SK-N-SH (cell line): Measurements from ENCODE around the gene RAMP1. TPM values are rescaled to one million over a fixed set of nuclear protein-coding genes. Genes with fewer than 3 reads are reported as not detected.

Source experiments
- CTCF ChIA-PET: fragments of 300-600, 350-600 bp; formaldehyde crosslinking; extraction: SDS; loops from one replicate; lab custom pipeline; 2021; lab: Yijun Ruan, JAX
- POLR2A ChIA-PET: fragments of 350-600 bp; sonication (Branson Sonifier 250); formaldehyde crosslinking; extraction: SDS; loops from one replicate; lab custom pipeline; 2020; ENCODE audit warnings: antibody characterized with exemption, inconsistent platforms; lab: Yijun Ruan, JAX
- DNase-seq: peaks from one replicate; pipeline ENCODE4 v3.0.0; 2012
- H2AFZ ChIP-seq: fragments of 200-600 bp; sonication (generic); 2 replicates; pipeline ENCODE4 v1.8.1; 2016; ENCODE audit warnings: antibody characterized with exemption, mild to moderate bottlenecking, low read depth
- H3F3A ChIP-seq: fragments of 200-600 bp; sonication (generic); replicated peaks from 2 replicates; pipeline ENCODE3; 2016; ENCODE audit warnings: antibody characterized with exemption, mild to moderate bottlenecking; ENCODE audit not compliant: insufficient read depth
- H3K27ac ChIP-seq, 2 experiments: fragments of 200-500 bp in 1 of 2; fragments of 200-600 bp in 1 of 2; sonication (Bioruptor generic) in 1 of 2; sonication (generic), shearing (Covaris generic) in 1 of 2; 2 replicates each; pipeline versions ENCODE4 v1.5.1 to v1.6.1; 2014 to 2016; ENCODE audit warnings: low read depth in 2 of 2, inconsistent platforms in 1 of 2, low read length in 1 of 2, mild to moderate bottlenecking in 1 of 2, mixed read lengths in 1 of 2
- H3K27me3 ChIP-seq: fragments of 200-600 bp; sonication (generic), shearing (Covaris generic); 2 replicates; pipeline ENCODE4 v1.6.1; 2016; ENCODE audit warnings: mixed run types; ENCODE audit not compliant: insufficient read depth
- H3K36me3 ChIP-seq, 2 experiments: fragments of 200-500 bp in 1 of 2; fragments of 200-600 bp in 1 of 2; sonication (Bioruptor generic) in 1 of 2; sonication (generic) in 1 of 2; replicated peaks in 1 of 2; 2 replicates each; pipeline versions ENCODE3 to v1.5.1; 2014 to 2016; ENCODE audit warnings: low read length in 1 of 2, mild to moderate bottlenecking in 1 of 2; ENCODE audit not compliant: insufficient read depth in 2 of 2, control insufficient read depth in 1 of 2
- H3K4me1 ChIP-seq, 2 experiments: fragments of 200-500 bp in 1 of 2; fragments of 200-600 bp in 1 of 2; sonication (Bioruptor generic) in 1 of 2; sonication (generic), shearing (Covaris generic) in 1 of 2; 2 replicates each; pipeline versions ENCODE4 v1.5.1 to v1.6.1; 2014 to 2016; ENCODE audit warnings: low read depth in 1 of 2, low read length in 1 of 2, mixed run types in 1 of 2; ENCODE audit not compliant: insufficient read depth in 2 of 2, control insufficient read depth in 1 of 2
- H3K4me2 ChIP-seq: fragments of 200-600 bp; sonication (generic), shearing (Covaris generic); 2 replicates; pipeline ENCODE4 v1.6.1; 2017; ENCODE audit warnings: mixed run types
- H3K4me3 ChIP-seq, 2 experiments: fragments of 200-500 bp in 1 of 2; fragments of 200-600 bp in 1 of 2; sonication (Bioruptor generic) in 1 of 2; sonication (generic), shearing (Covaris generic) in 1 of 2; 2 replicates each; pipeline versions ENCODE4 v1.5.1 to v1.8.1; 2014 to 2016; ENCODE audit warnings: low read depth in 2 of 2, inconsistent platforms in 1 of 2, low read length in 1 of 2, mild to moderate bottlenecking in 1 of 2, mixed read lengths in 1 of 2, moderate library complexity in 1 of 2
- H3K79me2 ChIP-seq: fragments of 200-600 bp; sonication (generic); 2 replicates; pipeline ENCODE4 v1.8.1; 2017; ENCODE audit warnings: mild to moderate bottlenecking; ENCODE audit not compliant: insufficient read depth
- H3K9ac ChIP-seq: fragments of 200-600 bp; sonication (generic); 2 replicates; pipeline ENCODE4 v1.6.1; 2017; ENCODE audit warnings: mixed run types
- H3K9me2 ChIP-seq: fragments of 200-600 bp; sonication (generic); 2 replicates; pipeline ENCODE4 v1.6.1; 2017; ENCODE audit warnings: mixed run types
- H3K9me3 ChIP-seq: fragments of 200-600 bp; sonication (generic); 2 replicates; pipeline ENCODE4 v1.6.1; 2017; ENCODE audit warnings: mixed run types, mild to moderate bottlenecking, moderate library complexity
- H4K20me1 ChIP-seq: fragments of 200-600 bp; sonication (generic); 2 replicates; pipeline ENCODE4 v1.6.1; 2017; ENCODE audit warnings: mild to moderate bottlenecking, mixed run types; ENCODE audit not compliant: insufficient read depth
- CHD2 ChIP-seq: fragments of 150-350 bp; IDR thresholded peaks from 2 replicates; pipeline ENCODE4 v1.6.1; 2018; ENCODE audit warnings: low read length; ENCODE audit not compliant: partially characterized antibody
- FOSL2 ChIP-seq: IDR thresholded peaks from 2 replicates; pipeline ENCODE4 v1.4.0; 2012; ENCODE audit warnings: low read depth, mild to moderate bottlenecking, moderate library complexity, borderline replicate concordance
- FOXJ3 ChIP-seq: sonication (generic); formaldehyde crosslinking; IDR thresholded peaks from 2 replicates; pipeline ENCODE4 v1.5.1; 2020; ENCODE audit warnings: mild to moderate bottlenecking, missing genetic modification reagents
- FOXM1 ChIP-seq: IDR thresholded peaks from 2 replicates; pipeline ENCODE4 v1.4.0; 2012; ENCODE audit warnings: low read depth, mild to moderate bottlenecking
- GATA2 ChIP-seq: sonication (generic); formaldehyde crosslinking; IDR thresholded peaks from 2 replicates; pipeline ENCODE4 v1.5.0; 2020; ENCODE audit warnings: mild to moderate bottlenecking, missing genetic modification reagents
- IRF3 ChIP-seq: fragments of 150-350 bp; IDR thresholded peaks from 2 replicates; pipeline ENCODE4 v1.6.1; 2016; ENCODE audit warnings: mild to moderate bottlenecking, low read depth, low read length
- JUND ChIP-seq: IDR thresholded peaks from 2 replicates; pipeline ENCODE4 v1.4.0; 2012
- MEF2A ChIP-seq: IDR thresholded peaks from 2 replicates; pipeline ENCODE4 v1.4.0; 2012; ENCODE audit warnings: low read depth, borderline replicate concordance
- MXI1 ChIP-seq: IDR thresholded peaks from 2 replicates; pipeline ENCODE4 v1.6.1; 2012; ENCODE audit warnings: mild to moderate bottlenecking, low read depth, low read length, improper control_type of control experiment
- RAD21 ChIP-seq: IDR thresholded peaks from 2 replicates; pipeline ENCODE4 v1.6.1; 2012; ENCODE audit warnings: mild to moderate bottlenecking, low read length
- SIN3A ChIP-seq: IDR thresholded peaks from 2 replicates; pipeline ENCODE4 v1.6.1; 2012; ENCODE audit warnings: low read depth, mild to moderate bottlenecking, low read length, moderate library complexity, borderline replicate concordance
- TAF1 ChIP-seq: IDR thresholded peaks from 2 replicates; pipeline ENCODE4 v1.6.1; 2012; ENCODE audit warnings: low read depth, mild to moderate bottlenecking, low read length, moderate library complexity, borderline replicate concordance
- TCF12 ChIP-seq: IDR thresholded peaks from 2 replicates; pipeline ENCODE4 v1.4.0; 2012
- TEAD4 ChIP-seq: IDR thresholded peaks from 2 replicates; pipeline ENCODE4 v1.4.0; 2012; ENCODE audit warnings: mild to moderate bottlenecking, borderline replicate concordance; ENCODE audit not compliant: insufficient read depth
- WGBS: methylation state at CpG from one replicate; pipeline ENCODE4 v1.1.6; 2017; ENCODE audit warnings: low lambda C conversion rate; 5-methylcytosine and 5-hydroxymethylcytosine counted together
- polyA plus RNA-seq, 3 experiments: library from polyadenylated mRNA; depleted of rRNA; stranded (reverse); fragments of >200 nt; gene quantifications; 2 replicates each; pipeline ENCODE4 v1.2.3, GENCODE V29; 2012
- TF ChIP-seq, protein P1 (sequence below): fragments of 150-350 bp; IDR thresholded peaks from 2 replicates; pipeline ENCODE4 v1.6.1; 2017; ENCODE audit warnings: antibody characterized with exemption, low read length, low read depth, borderline replicate concordance
- TF ChIP-seq, protein P2 (sequence below): IDR thresholded peaks from 2 replicates; pipeline ENCODE4; 2012

Gene RAMP1
- polyA plus RNA-seq, 1 of the 3 experiments (the other 2 are of a cell fraction): 27.9 TPM

- TF ChIP-seq, protein P1, sequence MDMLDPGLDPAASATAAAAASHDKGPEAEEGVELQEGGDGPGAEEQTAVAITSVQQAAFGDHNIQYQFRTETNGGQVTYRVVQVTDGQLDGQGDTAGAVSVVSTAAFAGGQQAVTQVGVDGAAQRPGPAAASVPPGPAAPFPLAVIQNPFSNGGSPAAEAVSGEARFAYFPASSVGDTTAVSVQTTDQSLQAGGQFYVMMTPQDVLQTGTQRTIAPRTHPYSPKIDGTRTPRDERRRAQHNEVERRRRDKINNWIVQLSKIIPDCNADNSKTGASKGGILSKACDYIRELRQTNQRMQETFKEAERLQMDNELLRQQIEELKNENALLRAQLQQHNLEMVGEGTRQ: no peak
- TF ChIP-seq IRF3 (no peak), JUND (no peak), TEAD4 (no peak), CHD2 (no peak), TAF1 (no peak), FOXJ3 (no peak), SIN3A (no peak), FOXM1 (no peak), TCF12 (0 out of 2 replicates have a peak, but pooled peaks have one; percentile 10), MEF2A (no peak), RAD21 (no peak)
- TF ChIP-seq, protein P2, sequence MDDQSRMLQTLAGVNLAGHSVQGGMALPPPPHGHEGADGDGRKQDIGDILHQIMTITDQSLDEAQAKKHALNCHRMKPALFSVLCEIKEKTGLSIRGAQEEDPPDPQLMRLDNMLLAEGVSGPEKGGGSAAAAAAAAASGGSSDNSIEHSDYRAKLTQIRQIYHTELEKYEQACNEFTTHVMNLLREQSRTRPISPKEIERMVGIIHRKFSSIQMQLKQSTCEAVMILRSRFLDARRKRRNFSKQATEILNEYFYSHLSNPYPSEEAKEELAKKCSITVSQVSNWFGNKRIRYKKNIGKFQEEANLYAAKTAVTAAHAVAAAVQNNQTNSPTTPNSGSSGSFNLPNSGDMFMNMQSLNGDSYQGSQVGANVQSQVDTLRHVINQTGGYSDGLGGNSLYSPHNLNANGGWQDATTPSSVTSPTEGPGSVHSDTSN: no peak
- TF ChIP-seq, all 33 proteins: peak for 4
These were observed 33.1 kb downstream of the RAMP1 start (continued) for GRCh38 chr2:237892478-237892877.

DNA sequence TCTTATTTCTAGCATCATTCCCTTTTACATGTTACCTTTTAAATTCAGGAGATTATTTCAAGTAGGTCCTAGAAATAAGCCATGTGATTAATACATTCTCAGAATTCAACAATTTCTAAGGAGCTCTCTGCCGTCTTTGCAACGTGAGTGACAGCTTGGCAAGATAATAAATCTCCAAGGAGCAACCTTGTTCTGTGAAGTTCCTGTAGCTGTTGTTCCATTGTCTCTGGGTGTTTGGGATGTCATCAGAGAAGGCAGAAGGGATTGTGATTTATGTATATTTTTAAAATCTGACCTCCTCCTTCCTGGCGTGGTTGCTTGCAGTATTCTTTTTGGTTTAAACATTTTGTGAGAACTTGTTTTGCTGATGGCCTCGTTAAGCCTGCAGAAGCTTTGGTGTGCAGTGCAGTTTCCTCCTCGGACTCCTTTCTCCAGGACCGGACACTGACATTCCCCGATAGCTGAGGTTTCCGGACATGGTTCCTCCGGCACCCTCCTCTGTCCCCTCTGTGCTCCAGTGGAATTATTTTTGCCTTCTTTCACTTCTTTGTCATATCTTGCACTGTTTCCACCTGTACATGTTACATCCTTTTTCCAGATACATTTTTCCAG is 33.7 kb downstream of the RAMP1 start:
- H2AFZ ChIP-seq: no peak overlapping the region

More for the DNA sequence above, 33.7 kb downstream of the RAMP1 start:
- H3K9ac ChIP-seq: no peak overlapping the region
- ChIA-PET CTCF (interaction anchor here (1.1 to 2.1 kb wide), 6 partner anchors 9 to 370 kb away, joined by 3 to 7 read pairs (median 4); no protein-coding TSS in a partner anchor), POLR2A (no interaction called here)
- no peak overlapping the region for H3K4me2 ChIP-seq
- peaks cover 7 to 47% of the 10 kb centered on the region in 2 experiments; a peak in 3 of 4 replicates for H3K4me1 ChIP-seq
- 91% methylated on average over 9 of the region's 9 CpGs for WGBS
- no peak for TF ChIP-seq FOSL2
- no peak for TF ChIP-seq MXI1
- no peak for TF ChIP-seq GATA2
- no peaks in the 10 kb centered on the region for H3K9me2 ChIP-seq
- no peaks in the 10 kb centered on the region for H3K79me2 ChIP-seq
- H3K27me3 ChIP-seq: no peaks in the 10 kb centered on the region
- no peaks in the 10 kb centered on the region for H3K36me3 ChIP-seq
- H3K4me3 ChIP-seq: no peak overlapping the region
- H4K20me1 ChIP-seq: no peaks in the 10 kb centered on the region
- H3F3A ChIP-seq: no peaks in the 10 kb centered on the region
- no peak for DNase-seq
- peak overlapping the region in 1 of 2 experiments; percentile 67; a peak in 2 of 4 replicates for H3K27ac ChIP-seq
- H3K9me3 ChIP-seq: no peaks in the 10 kb centered on the region
